Spleen (tissue), 11 donors: Measurements from ENCODE around the gene CLDN34. TPM values are rescaled to one million over a fixed set of nuclear protein-coding genes. Genes with fewer than 3 reads are reported as not detected.

ENCODE experiments used
- DNase-seq: peaks from one replicate; pipeline ENCODE4 v3.0.0-alpha.2; 2020
- H3K27ac ChIP-seq, 8 donors: fragments of 200-600 bp; sonication (generic) in 7 of 8; 1 replicate in 4 of 8; 2 replicates in 4 of 8; pipeline versions ENCODE4 v1.5.0 to v1.8.0; 2016 to 2021; ENCODE audit warnings: inconsistent platforms in 4 of 8, mild to moderate bottlenecking in 4 of 8, moderate library complexity in 1 of 8
- H3K27me3 ChIP-seq, 7 donors: fragments of 200-600 bp; sonication (generic) in 6 of 7; replicated peaks in 1 of 7; 1 replicate in 4 of 7; 2 replicates in 3 of 7; pipeline versions ENCODE4 v1.5.0 to v1.8.0; 2016 to 2021; ENCODE audit warnings: inconsistent platforms in 3 of 7, mild to moderate bottlenecking in 1 of 7
- H3K36me3 ChIP-seq, 6 donors: fragments of 200-600 bp; sonication (generic) in 5 of 6; 1 replicate in 4 of 6; 2 replicates in 2 of 6; pipeline versions ENCODE4 v1.5.0 to v1.8.0; 2016 to 2021; ENCODE audit warnings: inconsistent platforms in 2 of 6
- H3K4me1 ChIP-seq, 6 donors: fragments of 200-600 bp; sonication (generic) in 5 of 6; 1 replicate in 3 of 6; 2 replicates in 3 of 6; pipeline versions ENCODE4 v1.5.0 to v1.8.0; 2016 to 2021; ENCODE audit warnings: inconsistent platforms in 3 of 6
- H3K4me3 ChIP-seq, 8 donors: fragments of 200-600 bp; sonication (generic) in 7 of 8; 1 replicate in 4 of 8; 2 replicates in 4 of 8; pipeline versions ENCODE4 v1.5.0 to v1.8.0; 2016 to 2021; ENCODE audit warnings: inconsistent platforms in 4 of 8, mild to moderate bottlenecking in 4 of 8, moderate library complexity in 2 of 8
- H3K9me3 ChIP-seq, 8 donors: fragments of 200-600 bp; sonication (generic) in 7 of 8; 1 replicate in 4 of 8; 2 replicates in 4 of 8; pipeline versions ENCODE4 v1.5.0 to v1.8.0; 2016 to 2021; ENCODE audit warnings: inconsistent platforms in 4 of 8
- CTCF ChIP-seq, 11 experiments: fragments of 200-600 bp in 7 of 11; fragments of 450-650 bp in 4 of 11; sonication (generic) in 4 of 11; IDR thresholded peaks in 8 of 11; conservative IDR thresholded peaks in 3 of 11; 1 replicate in 7 of 11; 2 replicates in 4 of 11; pipeline versions ENCODE4 v1.4.0 to v1.8.0; 2016 to 2021; ENCODE audit warnings: antibody characterized with exemption in 11 of 11, inconsistent platforms in 4 of 11, mild to moderate bottlenecking in 1 of 11
- POLR2A ChIP-seq, 3 donors: fragments of 450-650 bp; IDR thresholded peaks; one replicate each; pipeline ENCODE4 v1.5.1; 2017; ENCODE audit warnings: antibody characterized with exemption in 3 of 3, mild to moderate bottlenecking in 1 of 3
- POLR2AphosphoS5 ChIP-seq, 3 donors: sonication (generic); formaldehyde crosslinking; IDR thresholded peaks; one replicate each; pipeline ENCODE4 v1.5.1; 2017; ENCODE audit warnings: antibody characterized with exemption in 3 of 3
- WGBS, 5 donors: extraction: QIAGEN DNeasy Blood & Tissue Kit in 3 of 5; methylation state at CpG; one replicate each; pipeline versions ENCODE4 v1.1.5 to v1.1.7; 2013 to 2018; 5-methylcytosine and 5-hydroxymethylcytosine counted together
- intact Hi-C: fragments of 100-400 bp; cut with DNase I; formaldehyde crosslinking; loops from one replicate; pipeline ENCODE4 v1.15.0; 2023; ENCODE audit warnings: low total_unique reads
- polyA plus RNA-seq, 3 donors: library from polyadenylated mRNA; stranded (reverse); fragments of 200-250 nt; gene quantifications; one replicate each; pipeline ENCODE4 v1.2.1, GENCODE V29; 2013
- total RNA-seq, 7 donors: library from RNA; depleted of rRNA in 3 of 7; stranded (reverse); fragments of >200 nt in 3 of 7; fragmentation: NEBNext Ultra II Directional in 4 of 7; extraction: Animal tissue kit (Norgen Biotek cat#: 25700) in 4 of 7; gene quantifications; one replicate each; pipeline versions ENCODE4 v1.1.0 to v1.2.1, GENCODE V29; 2016 to 2021
- donor health status: healthy with polysubstance abuse.
- donor health status: DM: no; HTN: no; CAD: no; lungs with moderate emphysema.
- donor health status: DM: no; HTN: no; CAD: no.
- donor health status: Bipolar disorder and iron deficiency.
- donor health status: healthy.
- donor health status: DM: no; HTN: no; CAD: no.
- donor health status: DM: yes; HTN: yes; CAD: no.

Gene CLDN34
- total and polyA plus RNA-seq, 10 donors, result not detected

GRCh38 chrX:10011261-10011931 lies 44.2 kb downstream of the CLDN34 start:
- Histone ChIP-seq H3K36me3 (no peaks in the 10 kb centered on the region), H3K9me3 (no peaks in the 10 kb centered on the region), H3K27ac (peak overlapping the region in 7 of 8 donors; percentile 0 to 80 (median 61)), H3K4me1 (peaks cover 0 to 53% (median 28%) of the 10 kb centered on the region in 6 donors), H3K27me3 (peaks cover 0 to 13% (median 0%) of the 10 kb centered on the region in 7 donors), H3K4me3 (peak overlapping the region in 1 of 8 donors; percentile 17)
- TF ChIP-seq POLR2AphosphoS5 (IDR thresholded peaks at IDR 0.05), result no peak
- TF ChIP-seq POLR2A (IDR thresholded peaks at IDR 0.05), result no peak
- TF ChIP-seq CTCF (IDR thresholded peaks at IDR 0.05 in 8 of 11, conservative IDR thresholded peaks at IDR 0.05 in 3 of 11), result no peak
- 21 to 41% (median 30%) methylated on average over 9 to 10 of the region's 10 CpGs for WGBS, 5 donors
- intact Hi-C loops, result no loop called here
- DNase-seq, result no peak

DNA sequence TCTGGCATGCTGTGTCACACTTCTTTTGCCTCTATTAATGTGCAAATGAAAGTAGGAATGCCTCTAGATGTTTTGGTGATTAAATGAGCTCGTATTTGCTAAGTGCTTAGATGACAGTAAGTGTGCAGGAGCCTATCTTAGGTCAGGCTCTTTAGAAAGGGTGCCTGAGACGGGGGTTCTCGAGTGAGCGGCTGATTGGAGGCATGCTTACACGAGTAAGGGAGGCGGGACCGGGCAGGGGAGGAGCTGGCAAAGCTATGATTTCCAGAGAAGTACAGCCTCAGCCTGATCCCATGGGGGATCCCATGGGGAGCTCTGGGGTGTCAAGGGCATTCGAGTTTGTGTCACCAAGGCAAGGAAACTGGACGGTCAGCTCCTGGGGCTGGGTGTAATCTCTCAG lies 44.8 kb downstream of the CLDN34 start:
- no peak for DNase-seq
- H3K9me3 ChIP-seq, result no peaks in the 10 kb centered on the region
- H3K4me1 ChIP-seq, result peaks cover 0 to 59% (median 34%) of the 10 kb centered on the region in 6 donors
- H3K27ac ChIP-seq, result peak overlapping the region in 4 of 8 donors; percentile 22 to 80 (median 69)
- no peak overlapping the region for H3K4me3 ChIP-seq
- peaks cover 0 to 13% (median 0%) of the 10 kb centered on the region in 7 donors for H3K27me3 ChIP-seq
- intact Hi-C loops, result no loop called here
- no peaks in the 10 kb centered on the region for H3K36me3 ChIP-seq
- TF ChIP-seq CTCF (IDR thresholded peaks at IDR 0.05 in 8 of 11, conservative IDR thresholded peaks at IDR 0.05 in 3 of 11), result no peak
- no peak for TF ChIP-seq POLR2AphosphoS5 (IDR thresholded peaks at IDR 0.05)
- TF ChIP-seq POLR2A (IDR thresholded peaks at IDR 0.05), result no peak
- 46 to 83% (median 67%) methylated on average over 9 of the region's 9 CpGs for WGBS, 5 donors

DNA sequence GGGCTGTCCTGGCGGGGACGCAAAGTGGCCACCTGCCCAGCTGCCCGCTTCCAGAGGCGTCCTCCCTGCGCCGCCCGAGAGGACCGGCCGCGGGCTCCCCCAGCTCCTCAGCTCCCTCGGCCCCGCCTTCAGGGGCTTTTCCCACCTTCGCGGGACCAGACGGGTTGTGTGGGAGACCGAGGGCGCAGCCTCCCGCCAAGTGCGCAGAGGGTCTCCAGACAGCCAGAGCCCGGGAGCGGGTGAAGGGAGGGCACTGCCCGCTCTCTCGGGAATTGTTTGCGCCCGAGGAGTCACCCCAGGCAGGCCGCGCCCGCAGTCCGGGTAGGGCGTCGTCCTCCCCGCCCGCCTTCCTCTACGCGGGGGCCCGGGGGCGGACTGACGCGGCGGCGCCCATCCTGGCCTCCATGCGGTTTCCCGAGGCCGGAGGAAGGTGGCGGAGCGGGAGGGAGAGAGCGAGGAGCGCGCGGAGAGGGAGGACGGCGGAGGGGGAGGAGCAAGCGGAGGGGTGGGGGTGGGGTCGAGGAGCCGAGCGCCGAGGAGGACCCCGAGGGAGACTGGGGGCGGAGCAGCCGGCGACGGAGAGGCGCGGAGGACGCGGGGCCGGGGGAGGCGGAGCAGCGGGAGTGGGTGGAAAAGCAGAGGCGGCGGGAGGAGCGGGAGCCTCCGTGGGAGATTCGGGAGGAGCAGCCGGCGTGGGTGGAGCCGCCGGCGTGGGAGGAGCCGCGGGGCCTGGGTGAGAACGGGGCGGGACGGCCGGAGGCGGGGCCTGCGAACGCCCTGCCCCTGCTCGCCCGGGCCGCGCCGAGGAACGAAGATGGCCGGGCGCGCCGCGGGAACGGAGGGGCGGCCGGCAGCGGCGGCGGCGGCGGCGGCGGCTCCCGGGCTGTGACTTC lies 47.5 kb downstream of the CLDN34 start:
- Histone ChIP-seq H3K4me1 (peaks cover 0 to 72% (median 41%) of the 10 kb centered on the region in 6 donors), H3K36me3 (no peaks in the 10 kb centered on the region), H3K4me3 (peak overlapping the region; percentile 35 to 81 (median 49)), H3K9me3 (no peaks in the 10 kb centered on the region), H3K27me3 (peaks cover 0 to 13% (median 0%) of the 10 kb centered on the region in 7 donors), H3K27ac (peak overlapping the region; percentile 57 to 94 (median 84))
- TF ChIP-seq CTCF (IDR thresholded peaks at IDR 0.05 in 8 of 11, conservative IDR thresholded peaks at IDR 0.05 in 3 of 11) (no peak), POLR2A (IDR thresholded peaks at IDR 0.05) (peak in 1 of 3 donors; percentile 24), POLR2AphosphoS5 (IDR thresholded peaks at IDR 0.05) (peak; percentile 53 to 78 (median 61))
- WGBS, 5 donors, result 0 to 66% (median 3%) methylated on average over 41 to 110 of the region's 110 CpGs
- intact Hi-C loops, result no loop called here
- DNase-seq, result peak; percentile 95
